Upper lobe of left lung (tissue), 4 donors: Measurements from ENCODE around the gene NINJ2.

ENCODE experiments used
- POLR2A ChIP-seq, 4 donors: fragments of 450-650 bp; IDR thresholded peaks; one replicate each; pipeline ENCODE4 v1.5.1; 2016 to 2017; ENCODE audit warnings: antibody characterized with exemption in 4 of 4, mild to moderate bottlenecking in 2 of 4
- POLR2AphosphoS5 ChIP-seq, 2 donors: sonication (generic); formaldehyde crosslinking; IDR thresholded peaks; one replicate each; pipeline ENCODE4 v1.5.1; 2017; ENCODE audit warnings: antibody characterized with exemption in 2 of 2
- TF ChIP-seq, protein P1 (sequence below), 6 experiments: fragments of 450-650 bp in 4 of 6; fragments of 200-600 bp in 2 of 6; sonication (generic) in 2 of 6; IDR thresholded peaks; one replicate each; pipeline ENCODE4 v1.5.1; 2016 to 2019; ENCODE audit warnings: antibody characterized with exemption in 6 of 6

DNA sequence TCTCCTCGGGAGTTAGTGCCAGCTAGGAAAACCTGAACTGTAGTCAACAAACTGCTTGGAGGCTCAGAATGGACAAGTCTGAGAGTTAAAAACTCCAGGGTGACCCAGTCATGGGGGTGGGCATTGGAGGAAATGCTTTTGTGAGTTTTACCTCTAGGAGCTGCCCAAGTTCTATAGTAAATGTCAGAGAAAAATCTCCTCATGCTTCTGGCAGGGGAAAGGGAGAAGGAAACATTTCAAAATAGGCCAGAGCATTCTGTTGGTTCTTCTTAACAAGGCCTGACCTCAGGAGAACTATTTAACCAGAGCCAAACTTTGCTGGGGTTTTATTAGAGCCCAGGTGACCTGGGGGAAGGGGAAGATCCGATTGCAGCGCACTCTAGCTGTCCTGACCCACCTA lies 12.3 kb downstream of the NINJ2 start:
- no peak for TF ChIP-seq POLR2AphosphoS5 (IDR thresholded peaks at IDR 0.05)
- TF ChIP-seq POLR2A (IDR thresholded peaks at IDR 0.05) = no peak
- TF ChIP-seq, protein P1, sequence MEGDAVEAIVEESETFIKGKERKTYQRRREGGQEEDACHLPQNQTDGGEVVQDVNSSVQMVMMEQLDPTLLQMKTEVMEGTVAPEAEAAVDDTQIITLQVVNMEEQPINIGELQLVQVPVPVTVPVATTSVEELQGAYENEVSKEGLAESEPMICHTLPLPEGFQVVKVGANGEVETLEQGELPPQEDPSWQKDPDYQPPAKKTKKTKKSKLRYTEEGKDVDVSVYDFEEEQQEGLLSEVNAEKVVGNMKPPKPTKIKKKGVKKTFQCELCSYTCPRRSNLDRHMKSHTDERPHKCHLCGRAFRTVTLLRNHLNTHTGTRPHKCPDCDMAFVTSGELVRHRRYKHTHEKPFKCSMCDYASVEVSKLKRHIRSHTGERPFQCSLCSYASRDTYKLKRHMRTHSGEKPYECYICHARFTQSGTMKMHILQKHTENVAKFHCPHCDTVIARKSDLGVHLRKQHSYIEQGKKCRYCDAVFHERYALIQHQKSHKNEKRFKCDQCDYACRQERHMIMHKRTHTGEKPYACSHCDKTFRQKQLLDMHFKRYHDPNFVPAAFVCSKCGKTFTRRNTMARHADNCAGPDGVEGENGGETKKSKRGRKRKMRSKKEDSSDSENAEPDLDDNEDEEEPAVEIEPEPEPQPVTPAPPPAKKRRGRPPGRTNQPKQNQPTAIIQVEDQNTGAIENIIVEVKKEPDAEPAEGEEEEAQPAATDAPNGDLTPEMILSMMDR (IDR thresholded peaks at IDR 0.05) = peak in 2 of 6 experiments; percentile 7 to 8
